Activated CD8-positive, alpha-beta memory T cell treated with anti-CD3 and anti-CD28 coated beads for 4 hours (primary cell): ENCODE measurements around the gene ABAT.

Experiments
- DNase-seq, 2 donors: peaks; one replicate each; pipeline ENCODE4 v3.0.0-alpha.2; 2020; ENCODE audit warnings: low read depth in 2 of 2

Gene ABAT

DNA sequence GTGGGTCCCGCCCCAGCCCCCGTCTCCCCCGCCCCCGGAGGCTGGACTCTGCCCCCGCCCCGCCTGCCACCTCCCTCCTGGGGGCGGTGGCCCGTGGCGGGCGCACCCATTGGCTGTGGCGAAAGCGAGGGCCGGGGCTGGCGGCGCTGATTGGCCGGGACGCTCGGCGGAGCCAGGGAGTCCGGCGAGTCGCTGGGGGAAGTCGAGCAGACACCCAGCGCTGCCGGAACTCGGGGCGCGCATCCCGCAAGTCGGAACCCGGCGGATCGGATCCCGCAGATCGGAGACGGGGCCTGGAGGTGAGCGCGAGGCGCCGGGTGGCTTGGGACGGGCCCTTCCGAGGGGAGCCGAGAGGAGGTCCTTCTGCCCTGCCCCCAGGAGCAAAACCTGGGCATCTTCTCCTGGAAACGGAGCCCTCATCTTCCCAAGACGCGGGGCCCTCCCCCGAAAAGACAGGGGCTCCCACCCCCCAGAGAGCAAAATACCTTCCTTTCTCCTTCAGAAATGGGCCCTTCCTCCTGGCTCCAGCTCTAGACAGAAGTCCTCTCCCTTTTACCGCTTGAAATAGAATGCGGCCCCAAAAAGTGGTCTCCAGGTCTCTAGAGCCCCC is at the start of gene ABAT:
TSS of gene ABAT (plus strand) at position 205 of the 610 bp plus-strand sequence. CDS start 61,123 bp downstream, outside the sequence.
- DNase-seq = peak; percentile 66 to 69

DNA sequence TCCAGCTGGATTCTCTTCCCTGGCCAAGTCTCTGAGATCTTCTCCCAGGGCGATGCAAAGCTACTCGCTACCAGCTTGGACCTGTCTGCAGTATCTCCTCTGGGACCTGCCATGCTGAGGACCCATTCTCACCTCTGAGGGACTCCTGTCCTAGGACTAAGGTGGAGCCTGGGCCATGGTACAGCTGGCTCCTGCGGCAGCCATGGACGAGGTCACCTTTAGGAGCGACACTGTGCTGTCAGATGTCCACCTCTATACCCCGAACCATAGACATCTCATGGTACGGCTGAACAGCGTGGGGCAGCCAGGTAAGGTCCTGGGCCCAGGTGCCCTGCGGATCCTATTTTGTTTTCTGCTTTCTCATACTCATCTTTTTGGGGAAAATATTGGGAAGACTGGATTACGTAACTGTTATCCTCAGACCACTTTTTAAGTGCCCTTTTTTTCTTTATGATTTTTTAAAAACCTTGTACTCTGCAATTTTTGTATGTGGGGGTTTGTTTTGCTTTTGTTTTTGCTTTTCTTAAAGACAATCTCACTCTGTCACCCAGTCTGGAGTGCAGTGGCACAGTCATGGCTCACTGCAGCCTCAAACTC is 48.8 kb upstream of the ABAT start:
- DNase-seq = no peak

- no peak for DNase-seq
These were observed 47.5 kb upstream of the ABAT start for GRCh38 chr16:8626946-8627345.

GRCh38 chr16:8627456-8627855 is 47.0 kb upstream of the ABAT start:
- DNase-seq = no peak

GRCh38 chr16:8628981-8629725 is 45.3 kb upstream of the ABAT start:
- DNase-seq = no peak

DNA sequence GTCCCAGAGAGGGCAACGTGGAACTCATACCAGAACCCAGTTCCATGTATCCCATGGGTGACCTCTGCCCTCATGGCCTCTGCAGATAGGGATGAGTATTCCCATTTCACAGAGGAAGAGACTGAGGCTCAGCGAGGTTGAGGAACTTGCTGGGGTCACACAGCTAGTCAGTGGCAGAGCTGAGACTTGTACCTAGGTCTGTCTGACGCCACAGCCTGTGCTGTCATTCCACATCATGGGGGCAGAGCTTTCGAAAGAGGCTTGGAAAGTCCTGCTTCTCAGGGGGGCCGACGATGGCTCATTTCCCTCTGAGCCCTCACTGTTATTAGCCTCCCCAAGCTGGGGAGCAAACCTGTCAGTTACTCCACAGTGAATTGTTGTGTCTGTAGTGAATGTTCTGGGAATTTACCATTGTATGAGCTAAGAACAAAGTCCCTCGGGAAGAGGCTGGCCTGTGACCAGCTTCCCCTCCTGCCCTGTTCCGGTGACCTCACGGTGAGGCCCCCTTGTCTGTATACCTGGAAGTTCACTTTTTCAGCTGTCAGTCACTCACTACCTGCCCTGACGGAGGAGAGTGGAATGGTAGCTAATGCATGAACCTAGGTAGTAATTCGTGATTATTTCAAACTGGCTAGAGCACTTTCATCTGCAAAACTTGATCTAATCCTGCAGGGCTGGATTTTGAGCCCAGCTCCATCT is 44.0 kb upstream of the ABAT start:
- no peak for DNase-seq

- DNase-seq = no peak
These were observed 43.0 kb upstream of the ABAT start for GRCh38 chr16:8631373-8631772.

GRCh38 chr16:8631818-8632465 is 42.5 kb upstream of the ABAT start:
- DNase-seq = no peak

- DNase-seq = no peak
These were observed 41.7 kb upstream of the ABAT start for GRCh38 chr16:8632675-8633182.

DNA sequence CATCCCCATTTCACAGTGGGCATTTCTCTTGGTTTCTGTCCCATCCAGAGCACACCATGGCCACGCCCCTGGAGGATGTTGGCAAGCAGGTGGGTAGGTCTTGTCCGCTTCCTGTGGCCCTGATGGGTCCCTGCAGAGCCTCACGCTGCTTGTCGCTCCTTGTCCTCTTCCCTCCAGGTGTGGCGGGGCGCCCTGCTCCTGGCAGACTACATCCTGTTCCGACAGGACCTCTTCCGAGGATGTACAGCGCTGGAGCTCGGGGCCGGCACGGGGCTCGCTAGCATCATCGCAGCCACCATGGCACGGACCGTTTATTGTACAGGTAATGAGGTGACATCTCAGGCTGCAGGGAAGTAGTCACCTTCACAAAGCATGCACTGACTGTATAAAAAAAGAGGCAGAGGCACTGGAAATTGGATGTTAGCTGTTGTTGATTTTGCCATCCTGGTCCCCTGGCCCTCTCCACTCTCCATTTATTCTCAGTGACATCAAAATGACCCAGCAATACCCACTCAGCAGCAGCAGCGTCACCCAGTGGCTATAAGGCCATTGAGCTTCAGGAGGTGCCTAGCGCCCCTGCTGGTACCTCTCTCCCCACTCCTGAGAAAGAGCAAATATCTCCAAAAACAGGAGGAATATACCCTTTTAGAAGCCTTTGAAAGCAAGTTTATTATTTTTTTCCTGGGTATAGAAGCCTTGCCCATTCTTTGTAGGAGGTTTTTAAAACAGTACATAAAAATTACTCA is 39.3 kb upstream of the ABAT start:
- DNase-seq = no peak

- DNase-seq = no peak
These were observed 34.7 kb upstream of the ABAT start for GRCh38 chr16:8639694-8640093.

DNA sequence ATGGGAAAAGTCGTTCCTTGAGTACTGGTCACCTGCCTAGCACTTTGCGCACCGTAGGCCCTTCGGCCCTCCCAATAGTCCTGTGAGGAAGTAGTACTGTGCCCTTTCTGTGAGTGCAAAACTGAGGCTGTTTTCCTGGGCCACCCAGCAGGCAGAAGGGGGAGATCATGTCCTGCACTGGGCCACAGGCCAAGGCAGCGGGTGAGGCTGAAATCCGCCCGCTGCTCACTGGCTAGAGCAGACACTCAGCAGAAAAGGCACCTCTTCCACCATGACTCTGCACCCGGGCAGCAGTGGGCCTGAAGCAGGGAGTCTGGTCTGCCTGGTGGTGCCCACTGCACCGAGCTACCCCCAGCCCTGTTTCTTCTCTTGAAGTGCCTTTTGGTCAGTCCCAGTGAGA is 32.7 kb upstream of the ABAT start:
- no peak for DNase-seq

DNA sequence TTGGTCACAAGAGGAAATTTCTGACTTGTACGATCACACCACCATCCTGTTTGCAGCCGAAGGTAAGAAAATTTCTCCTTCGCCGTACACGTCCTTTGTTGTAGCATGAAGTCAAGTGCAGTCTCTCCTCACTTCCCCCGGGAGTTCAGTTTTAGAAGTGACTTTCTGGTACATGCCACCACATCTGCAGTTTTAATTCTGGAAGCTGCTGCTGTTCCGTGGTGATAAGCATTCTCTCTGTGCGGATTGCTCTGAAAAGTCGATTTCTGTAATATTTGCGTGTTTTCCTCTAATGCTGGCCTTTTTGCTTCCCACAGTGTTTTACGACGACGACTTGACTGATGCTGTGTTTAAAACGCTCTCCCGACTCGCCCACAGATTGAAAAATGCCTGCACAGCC is 32.3 kb upstream of the ABAT start:
- DNase-seq = no peak

GRCh38 chr16:8644211-8645140 is 29.9 kb upstream of the ABAT start:
- DNase-seq = no peak

GRCh38 chr16:8645141-8645521 is 29.3 kb upstream of the ABAT start:
- DNase-seq = no peak

DNA sequence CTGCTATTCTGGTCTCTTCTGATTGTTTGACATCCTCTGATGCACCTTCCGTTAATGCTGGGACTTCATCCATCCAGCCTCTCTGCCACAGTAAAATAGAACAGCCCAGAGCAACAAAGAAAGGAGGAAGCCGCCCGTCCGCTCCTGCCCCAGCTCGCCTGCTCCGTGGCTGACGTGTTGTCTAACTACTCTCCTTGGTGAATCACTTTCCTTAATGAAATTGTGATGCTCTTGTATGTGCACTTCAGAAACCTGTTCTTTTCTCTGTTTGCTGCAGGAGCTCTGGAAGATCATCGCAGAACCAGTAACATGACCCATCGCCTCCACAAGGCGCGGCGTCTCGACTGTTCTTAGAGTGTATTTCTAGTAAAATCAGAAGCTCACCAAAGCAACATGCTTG is 28.6 kb upstream of the ABAT start:
- no peak for DNase-seq

GRCh38 chr16:8646326-8647053 is 27.9 kb upstream of the ABAT start:
- no peak for DNase-seq

- no peak for DNase-seq
These were observed 26.6 kb upstream of the ABAT start for GRCh38 chr16:8647721-8648318.

GRCh38 chr16:8648877-8649276 is 25.5 kb upstream of the ABAT start:
- no peak for DNase-seq
